HepG2 (cell line): Measurements from ENCODE around the gene RRP9. TPM values are rescaled to one million over a fixed set of nuclear protein-coding genes. Genes with fewer than 3 reads are reported as not detected.

Experiments used
- AKNA ChIP-seq: sonication (generic); formaldehyde crosslinking; IDR thresholded peaks from 2 replicates; pipeline ENCODE4 v1.4.0; 2020; ENCODE audit warnings: missing genetic modification reagents, borderline replicate concordance
- ARID5B ChIP-seq: IDR thresholded peaks from 2 replicates; pipeline ENCODE4 v1.4.0; 2020; ENCODE audit warnings: mild to moderate bottlenecking, missing genetic modification reagents
- ATRX ChIP-seq: sonication (generic); formaldehyde crosslinking; IDR thresholded peaks from 2 replicates; pipeline ENCODE4 v1.4.0; 2020; ENCODE audit warnings: missing genetic modification reagents, borderline replicate concordance
- CHD4 ChIP-seq: fragments of 200-600 bp; sonication (generic); IDR thresholded peaks from 2 replicates; pipeline ENCODE4 v1.7.0; 2017; ENCODE audit warnings: mild to moderate bottlenecking, low read length, borderline replicate concordance
- DRAP1 ChIP-seq: IDR thresholded peaks from 2 replicates; pipeline ENCODE4 v1.6.1; 2016; ENCODE audit warnings: missing genetic modification reagents, missing compliant biosample characterization
- PLSCR1 ChIP-seq: sonication (generic); formaldehyde crosslinking; IDR thresholded peaks from 2 replicates; pipeline ENCODE4 v1.5.0; 2020; ENCODE audit warnings: missing genetic modification reagents, mild to moderate bottlenecking, borderline replicate concordance
- SALL2 ChIP-seq: sonication (generic); formaldehyde crosslinking; IDR thresholded peaks from 2 replicates; pipeline ENCODE4 v1.8.1; 2023; ENCODE audit warnings: mild to moderate bottlenecking, missing genetic modification reagents, inconsistent platforms
- SOX5 ChIP-seq: IDR thresholded peaks from 2 replicates; pipeline ENCODE4 v1.6.1; 2016; ENCODE audit warnings: borderline replicate concordance
- SRSF1 ChIP-seq: fragments of 200-400 bp; formaldehyde crosslinking; optimal IDR thresholded peaks from 2 replicates; pipeline ENCODE3; 2017; ENCODE audit warnings: mild to moderate bottlenecking, low read depth, low read length, moderate library complexity
- TFDP2 ChIP-seq: sonication (generic); formaldehyde crosslinking; IDR thresholded peaks from 2 replicates; pipeline ENCODE4 v1.4.0; 2020; ENCODE audit warnings: missing genetic modification reagents
- ZIK1 ChIP-seq: sonication (generic); formaldehyde crosslinking; IDR thresholded peaks from 2 replicates; pipeline ENCODE4 v1.5.0; 2020; ENCODE audit warnings: mild to moderate bottlenecking, low read depth, missing genetic modification reagents, borderline replicate concordance
- ZNF367 ChIP-seq: sonication (generic); formaldehyde crosslinking; IDR thresholded peaks from 2 replicates; pipeline ENCODE4 v1.4.0; 2020; ENCODE audit warnings: missing genetic modification reagents, borderline replicate concordance
- ZNF446 ChIP-seq: sonication (generic); formaldehyde crosslinking; IDR thresholded peaks from 2 replicates; pipeline ENCODE4 v1.5.0; 2020; ENCODE audit warnings: mild to moderate bottlenecking, missing genetic modification reagents
- ZNF766 ChIP-seq: sonication (generic); formaldehyde crosslinking; IDR thresholded peaks from 2 replicates; pipeline ENCODE4 v1.5.0; 2020; ENCODE audit warnings: missing genetic modification reagents, borderline replicate concordance
- ZNF768 ChIP-seq: sonication (generic); formaldehyde crosslinking; IDR thresholded peaks from 2 replicates; pipeline ENCODE4 v1.4.0; 2020; ENCODE audit warnings: missing genetic modification reagents
- ZSCAN21 ChIP-seq: sonication (generic); formaldehyde crosslinking; IDR thresholded peaks from 2 replicates; pipeline ENCODE4 v1.8.0; 2022; ENCODE audit warnings: mild to moderate bottlenecking, missing genetic modification reagents, moderate library complexity, borderline replicate concordance
- polyA plus RNA-seq, 8 experiments: library from polyadenylated mRNA; depleted of rRNA in 3 of 8; stranded (reverse) in 7 of 8; unstranded in 1 of 8; fragments of >200 nt; fragmentation: Illumina TruSeq in 4 of 8; extraction: Trizol in 4 of 8; gene quantifications; 2 replicates each; pipeline versions ENCODE4 v1.2.1 to v1.2.3, GENCODE V29; 2011 to 2016; ENCODE audit warnings: low read depth in 4 of 8, missing spikeins in 1 of 8, mixed read lengths in 1 of 8; ENCODE audit not compliant: insufficient read depth in 1 of 8
- total RNA-seq, 5 experiments: library from RNA; depleted of rRNA; stranded (reverse); fragments of >200 nt; fragmentation: Illumina TruSeq; extraction: Trizol; gene quantifications; 2 replicates each; pipeline ENCODE4 v1.2.3, GENCODE V29; 2016; ENCODE audit warnings: low read depth in 1 of 5

The RRP9 gene
- total and polyA plus RNA-seq, 2 of the 13 experiments (the other 11 are each of a cell fraction or from before 2014, with no cell fraction given): 14.8 to 44.0 TPM

- TF ChIP-seq PLSCR1 (CRISPR knock-in tag) (no peak), TFDP2 (CRISPR knock-in tag) (peak; percentile 66), DRAP1 (CRISPR knock-in tag) (peak; percentile 91), SOX5 (peak; percentile 52), AKNA (CRISPR knock-in tag) (0 out of 2 replicates have a peak, but pooled peaks have one; percentile 15), ARID5B (CRISPR knock-in tag) (peak; percentile 44), ZSCAN21 (CRISPR knock-in tag) (peak; percentile 50; the same call in 1 of the 2 replicates), SALL2 (peak; percentile 97), SRSF1 (no peak), ATRX (CRISPR knock-in tag) (no peak), ZNF768 (peak; percentile 77; the same call in 1 of the 2 replicates), ZNF446 (CRISPR knock-in tag) (0 out of 2 replicates have a peak, but pooled peaks have one; percentile 31), ZNF367 (CRISPR knock-in tag) (no peak), ZNF766 (CRISPR knock-in tag) (peak; percentile 67; the same call in 1 of the 2 replicates), ZIK1 (CRISPR knock-in tag) (0 out of 2 replicates have a peak, but pooled peaks have one; percentile 59), CHD4 (no peak)
These were observed at the start of gene RRP9, which contains the start of gene PARP3 (continued) for GRCh38 chr3:51941798-51942602.
